Inflammatory macrophage treated with lipopolysaccharide for 1 hour (primary cell): ENCODE measurements around the gene DIO3.
"Not testable (repeated sequence)": the region's sequence is repeated elsewhere in the genome, so short reads cannot be mapped to it uniquely, and the experiment has no call there.

Source experiments
- DNase-seq, 2 donors: peaks; one replicate each; pipeline ENCODE4 v3.0.0-alpha.2; 2020 to 2022

The DIO3 gene

GRCh38 chr14:101559624-101560533 is 1.4 kb upstream of the DIO3 start:
- no peak for DNase-seq

GRCh38 chr14:101560534-101561113 is 671 bp upstream of the DIO3 start:
- no peak for DNase-seq

- DNase-seq, result no peak
These were observed 699 bp downstream of the DIO3 start for GRCh38 chr14:101561897-101562490.

GRCh38 chr14:101562659-101563351 is 1.5 kb downstream of the DIO3 start:
- DNase-seq, result no peak

GRCh38 chr14:101563352-101563653 is 2.0 kb downstream of the DIO3 start:
- DNase-seq, result no peak

GRCh38 chr14:101563654-101564443 is 2.6 kb downstream of the DIO3 start:
- no peak for DNase-seq

GRCh38 chr14:101564444-101564776 is 3.1 kb downstream of the DIO3 start:
- DNase-seq, result no peak

- no peak for DNase-seq
These were observed 3.8 kb downstream of the DIO3 start for GRCh38 chr14:101564819-101565698.

- no peak for DNase-seq
These were observed 6.0 kb downstream of the DIO3 start for GRCh38 chr14:101567252-101567651.

GRCh38 chr14:101571004-101571403 is 9.7 kb downstream of the DIO3 start:
- no peak for DNase-seq

- DNase-seq, result not testable (repeated sequence)
These were observed 11.2 kb downstream of the DIO3 start for GRCh38 chr14:101572526-101572925.

- DNase-seq, result no peak
These were observed 12.0 kb downstream of the DIO3 start for GRCh38 chr14:101573289-101573688.

- DNase-seq, result no peak
These were observed 14.3 kb downstream of the DIO3 start for GRCh38 chr14:101575581-101575980.

GRCh38 chr14:101577221-101577909 is 16.1 kb downstream of the DIO3 start:
- DNase-seq, result no peak

- no peak for DNase-seq
These were observed 17.2 kb downstream of the DIO3 start for GRCh38 chr14:101578489-101578888.

GRCh38 chr14:101579372-101580080 is 18.2 kb downstream of the DIO3 start:
- no peak for DNase-seq

- no peak for DNase-seq
These were observed 20.5 kb downstream of the DIO3 start for GRCh38 chr14:101581806-101582205.

- DNase-seq, result no peak
These were observed 21.0 kb downstream of the DIO3 start for GRCh38 chr14:101582294-101582693.

GRCh38 chr14:101583006-101583714 is 21.9 kb downstream of the DIO3 start:
- no peak for DNase-seq

- no peak for DNase-seq
These were observed 22.4 kb downstream of the DIO3 start for GRCh38 chr14:101583715-101584054.
